NT2/D1 (cell line): ENCODE data around the gene STK16.

ENCODE experiments used
- DNase-seq: peaks from one replicate; pipeline ENCODE4 v3.0.0-alpha.2; 2011; ENCODE audit warnings: low read depth, low spot score
- H3K27me3 ChIP-seq: 2 replicates; pipeline ENCODE4 v1.6.0; 2011; ENCODE audit warnings: mild to moderate bottlenecking; ENCODE audit not compliant: insufficient read length, insufficient read depth
- H3K36me3 ChIP-seq: 2 replicates; pipeline ENCODE4 v1.6.1; 2011; ENCODE audit warnings: mild to moderate bottlenecking, low read length, mixed read lengths; ENCODE audit not compliant: insufficient read depth, insufficient read length
- H3K4me1 ChIP-seq: 2 replicates; pipeline ENCODE4 v1.5.1; 2011; ENCODE audit not compliant: insufficient read depth, insufficient read length
- H3K4me3 ChIP-seq: 2 replicates; pipeline ENCODE4 v1.5.1; 2011; ENCODE audit warnings: low read depth; ENCODE audit not compliant: insufficient read length
- H3K9ac ChIP-seq: 2 replicates; pipeline ENCODE4 v1.6.0; 2011; ENCODE audit warnings: low read depth; ENCODE audit not compliant: insufficient read length
- H3K9me3 ChIP-seq: 2 replicates; pipeline ENCODE4 v1.5.1; 2011; ENCODE audit warnings: mild to moderate bottlenecking, low read length; ENCODE audit not compliant: insufficient read depth
- SUZ12 ChIP-seq: IDR thresholded peaks from 2 replicates; pipeline ENCODE4 v1.6.1; 2011; ENCODE audit not compliant: insufficient read length, insufficient read depth; ENCODE audit errors: extremely low read depth
- YY1 ChIP-seq: IDR thresholded peaks from 2 replicates; pipeline ENCODE4 v1.6.1; 2011; ENCODE audit not compliant: insufficient read length, insufficient read depth
- ZNF274 ChIP-seq: IDR thresholded peaks from 2 replicates; pipeline ENCODE4 v1.6.1; 2011; ENCODE audit warnings: mild to moderate bottlenecking, low read depth, low read length

Gene STK16

DNA sequence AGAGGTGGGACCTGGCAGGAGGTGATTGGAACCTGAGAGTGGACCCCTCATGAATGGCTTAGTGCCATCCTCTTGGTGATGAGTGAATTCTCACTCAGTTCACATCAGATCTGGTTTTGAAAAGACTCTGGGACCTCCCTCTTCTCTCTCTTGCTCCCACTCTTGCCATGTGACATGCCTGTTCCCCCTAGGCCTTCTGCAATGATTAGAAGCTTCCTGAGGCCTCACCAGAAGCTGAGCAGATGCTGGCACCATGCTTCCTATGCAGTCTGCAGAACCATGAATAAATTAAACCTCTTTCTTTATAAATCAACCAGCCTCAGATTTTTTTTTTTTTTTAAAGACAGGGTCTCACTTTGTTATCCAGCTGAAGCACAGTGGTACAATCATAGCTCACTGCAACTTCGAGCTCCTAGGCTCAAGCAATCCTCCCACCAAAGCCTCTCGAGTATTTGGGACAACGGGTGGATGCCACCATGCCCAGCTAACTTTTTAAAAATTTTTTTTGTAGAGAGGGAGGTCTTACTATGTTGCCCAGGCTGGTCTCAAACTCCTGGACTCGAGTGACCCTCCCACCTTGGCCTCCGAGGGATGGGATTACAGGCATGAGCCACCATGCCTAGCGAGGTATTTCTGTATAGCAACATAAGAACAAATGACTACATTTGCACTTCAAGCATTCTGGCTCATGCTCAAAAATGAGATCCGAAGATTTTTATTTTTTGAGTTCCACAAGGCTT, 40.7 kb upstream of the STK16 start:
- Histone ChIP-seq H3K4me1 (peaks cover 3% of the 10 kb centered on the region), H3K9me3 (peaks cover 15% of the 10 kb centered on the region; the same call in 1 of the 2 replicates), H3K4me3 (no peak overlapping the region), H3K36me3 (peaks cover 20% of the 10 kb centered on the region), H3K27me3 (no peaks in the 10 kb centered on the region), H3K9ac (no peak overlapping the region)
- DNase-seq, result no peak
- TF ChIP-seq YY1 (no peak), ZNF274 (no peak), SUZ12 (no peak)

DNA sequence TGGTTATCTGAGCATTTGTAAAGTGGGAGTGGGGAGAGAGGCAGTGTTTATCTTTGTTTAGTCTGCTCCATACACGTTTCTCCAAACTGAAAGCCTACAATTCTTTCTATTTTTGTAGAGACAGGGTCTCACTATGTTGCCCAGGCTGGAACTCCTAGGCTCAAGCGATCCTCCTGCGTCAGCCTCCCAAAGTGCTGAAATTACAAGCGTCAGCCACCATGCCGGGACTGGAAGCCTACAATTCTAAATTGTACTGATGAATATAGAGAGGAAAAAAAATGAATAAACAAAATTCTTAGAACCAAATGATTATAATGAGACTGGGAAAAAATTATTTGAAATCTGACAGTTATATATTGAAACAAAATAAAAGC, 40.1 kb upstream of the STK16 start:
- no peak for TF ChIP-seq ZNF274
- no peak for TF ChIP-seq YY1
- TF ChIP-seq SUZ12, result no peak
- Histone ChIP-seq H3K27me3 (no peaks in the 10 kb centered on the region), H3K4me1 (peaks cover 3% of the 10 kb centered on the region), H3K9ac (no peak overlapping the region), H3K4me3 (no peak overlapping the region), H3K9me3 (peaks cover 15% of the 10 kb centered on the region; the same call in 1 of the 2 replicates), H3K36me3 (peaks cover 25% of the 10 kb centered on the region)
- no peak for DNase-seq

DNA sequence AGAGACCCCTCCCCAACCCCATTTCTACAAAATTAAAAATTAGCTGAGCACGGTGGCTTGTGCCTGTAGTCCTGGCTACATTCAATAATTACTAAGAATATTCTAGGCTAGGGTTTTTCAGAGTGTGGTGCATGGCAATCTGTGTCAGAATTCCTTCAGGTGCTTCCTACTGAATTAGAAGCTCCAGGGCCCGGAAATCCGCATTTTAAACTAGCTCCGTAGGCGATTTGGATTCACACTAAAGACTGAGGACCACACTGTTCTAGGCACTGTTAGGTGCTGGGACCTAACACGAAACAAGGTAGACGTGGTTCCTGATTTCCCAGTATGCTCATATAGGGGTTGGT, 39.3 kb upstream of the STK16 start:
- Histone ChIP-seq H3K4me1 (peaks cover 3% of the 10 kb centered on the region), H3K9ac (peak overlapping the region; percentile 91), H3K27me3 (no peaks in the 10 kb centered on the region), H3K4me3 (peak overlapping the region; percentile 68), H3K9me3 (peaks cover 15% of the 10 kb centered on the region; the same call in 1 of the 2 replicates), H3K36me3 (peaks cover 33% of the 10 kb centered on the region)
- no peak for DNase-seq
- TF ChIP-seq ZNF274, result no peak
- TF ChIP-seq SUZ12, result no peak
- TF ChIP-seq YY1, result no peak

DNA sequence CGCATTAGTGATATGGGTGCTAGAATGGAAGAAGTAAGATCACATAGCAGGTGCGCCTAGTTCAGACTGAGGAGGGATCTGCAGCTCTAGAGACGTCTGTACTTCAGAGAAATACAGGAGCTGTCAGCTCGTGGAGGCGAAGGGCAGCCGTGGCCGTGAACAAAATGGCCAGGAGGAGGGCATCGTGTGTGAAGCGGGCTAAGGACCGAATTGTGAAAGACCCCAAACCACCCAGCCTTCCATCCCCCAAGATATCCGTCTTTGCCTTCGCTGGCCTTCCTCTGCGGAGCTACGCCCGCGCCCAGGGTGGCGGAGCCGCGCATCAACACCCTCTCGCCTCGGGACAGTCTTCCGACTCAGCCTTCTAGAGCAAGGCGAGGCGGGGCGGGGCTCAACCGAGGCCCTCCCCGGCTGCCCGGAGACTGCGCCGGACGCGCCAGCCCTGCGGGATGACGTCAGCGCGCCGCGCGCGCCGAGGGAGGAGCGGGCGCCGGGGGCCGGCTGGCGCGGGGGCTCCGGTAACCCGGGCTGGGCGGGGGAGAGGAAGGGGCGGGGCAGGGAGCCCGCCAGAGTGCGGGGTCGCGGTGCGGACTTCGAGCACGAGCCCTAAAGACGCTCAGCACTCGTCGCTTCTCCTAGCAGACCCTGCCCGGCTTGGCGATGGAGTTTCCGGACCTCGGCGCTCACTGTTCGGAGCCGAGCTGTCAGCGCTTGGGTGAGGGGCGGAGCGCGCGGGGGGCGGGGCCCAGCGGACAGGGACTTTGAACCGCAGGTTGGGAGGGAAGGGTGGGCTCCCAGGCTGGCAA, 38.7 kb upstream of the STK16 start, which contains the start of gene ZFAND2B:
ZFAND2B (plus strand) TSS at position 455 of the 806 bp plus-strand sequence; CDS start at position 661, 206 bp downstream.
- Histone ChIP-seq H3K9ac (peak within 1 kb of the TSS; percentile 91), H3K36me3 (peaks cover 38% of the 10 kb centered on the region), H3K4me1 (peaks cover 3% of the 10 kb centered on the region), H3K4me3 (peak within 1 kb of the TSS; percentile 68), H3K27me3 (no peaks in the 10 kb centered on the region), H3K9me3 (0 out of 2 replicates have a peak, but pooled peaks cover 10% of the 10 kb centered on the region)
- TF ChIP-seq SUZ12, result no peak
- TF ChIP-seq ZNF274, result no peak
- TF ChIP-seq YY1, result no peak
- peak; percentile 93 for DNase-seq

DNA sequence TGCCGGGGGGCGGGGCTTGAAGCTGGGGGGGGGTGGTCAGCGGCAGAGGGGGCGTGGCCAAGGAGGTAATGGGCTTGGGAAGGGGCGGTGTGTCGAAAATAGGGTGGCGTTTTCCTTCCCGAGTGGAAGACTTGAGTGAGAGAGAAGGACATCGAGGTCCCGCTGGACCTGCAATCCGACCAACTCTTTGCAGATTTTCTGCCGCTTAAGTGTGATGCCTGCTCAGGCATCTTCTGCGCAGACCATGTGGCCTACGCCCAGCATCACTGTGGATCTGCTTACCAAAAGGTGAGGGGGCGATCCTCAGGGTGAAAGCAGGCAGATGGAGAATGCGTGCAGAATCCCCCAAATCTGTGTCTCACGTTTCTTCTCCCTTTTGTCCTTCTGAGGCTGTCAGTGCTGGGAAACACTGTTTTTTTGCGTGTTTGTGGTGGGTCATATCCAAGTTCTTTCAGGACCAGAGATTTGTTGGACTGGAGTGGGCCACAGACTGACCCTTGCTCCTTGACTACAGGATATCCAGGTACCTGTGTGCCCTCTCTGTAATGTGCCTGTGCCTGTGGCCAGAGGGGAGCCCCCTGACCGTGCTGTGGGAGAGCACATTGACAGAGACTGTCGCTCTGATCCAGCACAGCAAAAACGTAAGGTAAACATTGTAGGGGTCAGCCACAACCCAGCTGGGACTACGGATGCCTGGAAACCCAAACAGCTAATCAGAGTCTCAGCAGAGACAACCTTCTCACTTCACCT, 38.0 kb upstream of the STK16 start:
- Histone ChIP-seq H3K36me3 (peaks cover 43% of the 10 kb centered on the region), H3K9me3 (0 out of 2 replicates have a peak, but pooled peaks cover 9% of the 10 kb centered on the region), H3K27me3 (no peaks in the 10 kb centered on the region), H3K4me1 (peaks cover 3% of the 10 kb centered on the region), H3K9ac (peak overlapping the region; percentile 88), H3K4me3 (peak overlapping the region; percentile 41)
- DNase-seq, result no peak
- no peak for TF ChIP-seq SUZ12
- no peak for TF ChIP-seq YY1
- no peak for TF ChIP-seq ZNF274

DNA sequence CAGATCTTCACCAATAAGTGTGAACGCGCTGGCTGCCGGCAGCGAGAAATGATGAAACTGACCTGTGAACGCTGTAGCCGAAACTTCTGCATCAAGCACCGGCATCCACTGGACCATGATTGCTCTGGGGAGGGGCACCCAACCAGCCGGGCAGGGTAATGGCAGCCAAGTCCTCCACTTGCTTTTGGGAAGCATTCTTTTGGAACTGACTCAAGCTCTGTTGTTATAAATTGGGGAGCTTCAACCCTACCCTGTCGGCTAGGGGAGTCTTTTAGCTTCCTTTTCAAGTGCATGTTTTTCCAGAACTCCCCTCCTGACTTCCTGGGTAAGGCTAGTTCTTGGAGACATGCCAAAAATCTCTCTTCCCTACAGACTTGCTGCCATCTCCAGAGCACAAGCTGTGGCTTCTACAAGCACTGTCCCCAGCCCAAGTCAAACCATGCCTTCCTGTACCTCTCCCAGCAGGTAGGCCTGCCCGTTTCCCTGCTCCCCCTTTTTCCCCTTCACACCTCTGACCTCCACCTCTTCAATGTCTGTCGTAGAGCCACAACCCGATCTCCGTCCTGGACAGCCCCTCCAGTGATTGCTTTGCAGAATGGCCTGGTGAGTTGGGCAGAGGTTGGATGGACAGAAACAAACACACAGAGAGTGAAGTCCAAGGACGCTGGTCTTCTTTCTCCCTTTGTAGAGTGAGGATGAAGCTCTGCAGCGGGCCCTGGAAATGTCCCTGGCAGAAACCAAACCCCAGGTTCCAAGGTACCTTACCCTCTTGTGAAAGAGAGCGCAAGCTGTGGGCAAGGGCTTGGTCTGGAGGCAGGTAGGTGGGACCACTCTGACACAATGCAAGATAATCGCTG, 37.2 kb upstream of the STK16 start:
- H3K9me3 ChIP-seq, result 0 out of 2 replicates have a peak, but pooled peaks cover 9% of the 10 kb centered on the region
- TF ChIP-seq ZNF274 (no peak), SUZ12 (no peak), YY1 (no peak)
- H3K9ac ChIP-seq, result peak overlapping the region; percentile 88
- peaks cover 51% of the 10 kb centered on the region for H3K36me3 ChIP-seq
- no peak for DNase-seq
- no peak overlapping the region for H3K4me3 ChIP-seq
- H3K27me3 ChIP-seq, result no peaks in the 10 kb centered on the region
- H3K4me1 ChIP-seq, result peaks cover 3% of the 10 kb centered on the region
